Measurements from ENCODE around the gene PMEL. TPM values are rescaled to one million over a fixed set of nuclear protein-coding genes. Genes with fewer than 3 reads are reported as not detected.

Gene PMEL
- total and polyA plus RNA-seq, 2 of the 4 experiments (the other 2 are of a cell fraction) = 1.4 to 5.8 TPM

DNA sequence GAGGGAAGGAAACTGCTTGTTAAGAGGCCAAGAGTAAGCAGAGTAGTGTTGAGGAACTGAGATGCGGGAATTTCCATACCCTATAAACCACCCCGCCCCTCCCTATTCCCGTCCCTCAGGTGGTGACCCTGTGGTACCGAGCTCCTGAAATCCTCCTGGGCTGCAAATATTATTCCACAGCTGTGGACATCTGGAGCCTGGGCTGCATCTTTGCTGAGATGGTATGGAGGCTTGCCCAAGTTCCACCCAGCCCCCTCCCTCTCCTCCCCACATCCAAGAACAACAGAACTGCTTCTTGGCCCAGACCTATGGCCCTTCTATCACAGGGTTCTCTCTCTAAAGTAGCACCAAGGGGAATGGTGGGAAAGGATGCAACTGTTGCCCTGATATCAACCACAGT lies 3.5 kb upstream of the PMEL start:
- BruUV-seq (replicated peaks) = no TSS peak
- Histone ChIP-seq H3K27ac (ENCODE audit: insufficient read depth, low read length) (no peak overlapping the region), H4K91ac (ENCODE audit: insufficient read depth, low read depth, low read length) (no peak overlapping the region), H2BK120ac (ENCODE audit: low read depth, low read length) (peak overlapping the region; percentile 7; the same call in 1 of the 2 replicates), H3K4me1 (ENCODE audit: control insufficient read depth, insufficient read depth, low read length) (peaks cover 13% of the 10 kb centered on the region), H3K18ac (ENCODE audit: low read depth, low read length) (no peak overlapping the region), H4K5ac (ENCODE audit: low read depth, low read length) (no peak overlapping the region), H2BK20ac (ENCODE audit: low read depth, low read length) (no peak overlapping the region), H2BK15ac (ENCODE audit: low read depth, low read length) (no peak overlapping the region), H2BK5ac (ENCODE audit: low read depth, low read length, poor library complexity, severe bottlenecking) (peak overlapping the region; percentile 45), H3K56ac (ENCODE audit: extremely low read depth, insufficient read depth, low read length) (no peak overlapping the region), H2AFZ (replicated peaks; ENCODE audit: low read length, poor library complexity) (no peak overlapping the region), H4K20me1 (ENCODE audit: insufficient read depth, low read length) (no peaks in the 10 kb centered on the region; the same call in 1 of the 2 replicates), H3K4me3 (ENCODE audit: insufficient read depth, low read depth, low read length) (no peak overlapping the region), H4K8ac (ENCODE audit: low read depth in 2 of 2, low read length in 2 of 2) (0 out of 4 replicates have a peak overlapping the region, but pooled peaks of 1 of the 2 experiments have one; percentile 14), H3K4me2 (ENCODE audit: low read depth, low read length) (no peak overlapping the region), H3K14ac (replicated peaks; ENCODE audit: low read depth, low read length) (no peak overlapping the region), H3K23ac (ENCODE audit: low read depth, low read length) (peak overlapping the region; percentile 65; the same call in 1 of the 2 replicates), H3K9ac (ENCODE audit: low read depth, low read length) (no peak overlapping the region), H3K9me3 (ENCODE audit: control insufficient read depth, insufficient read depth, low read length) (no peaks in the 10 kb centered on the region), H3K36me3 (ENCODE audit: control insufficient read depth, insufficient read depth, low read length) (peaks cover 5% of the 10 kb centered on the region), H3K27me3 (ENCODE audit: control insufficient read depth, insufficient read depth, low read length) (no peaks in the 10 kb centered on the region), H3K9me1 (ENCODE audit: insufficient read depth, low read length) (peaks cover 10% of the 10 kb centered on the region; the same call in 1 of the 2 replicates), H2AK9ac (replicated peaks; ENCODE audit: low read depth, low read length, poor library complexity) (no peak overlapping the region), H3K79me1 (ENCODE audit: low read depth in 1 of 2, low read length in 2 of 2) (peaks cover 10 to 56% of the 10 kb centered on the region in 2 experiments; a peak in 3 of 4 replicates), H2AK5ac (ENCODE audit: low read depth, low read length) (peak overlapping the region; percentile 28; the same call in 1 of the 2 replicates), H3K4ac (ENCODE audit: low read depth, low read length) (peak overlapping the region; percentile 54; the same call in 1 of the 2 replicates)
- no peak for DNase-seq
- dilution Hi-C loops (cut with HindIII; ENCODE audit: low sequenced_read_pairs, unreplicated experiment) = no loop called here
- intact Hi-C loops (cut with micrococcal nuclease) = no loop called here
- POLR2A ChIA-PET (ENCODE audit: unreplicated experiment) = no interaction called here
- in situ Hi-C loops (cut with MboI; ENCODE audit: low sequenced_read_pairs) = no loop called here
- ATAC-seq (ENCODE audit: low read depth) = no peak
- CTCF ChIA-PET = no interaction called here
- no peak for TF ChIP-seq MAFK (IDR thresholded peaks at IDR 0.05; ENCODE audit: low read depth, low read length)
- TF ChIP-seq CEBPB (IDR thresholded peaks at IDR 0.05; ENCODE audit: low read depth, low read length) = no peak
- TF ChIP-seq CHD1 (IDR thresholded peaks at IDR 0.05; ENCODE audit: low read depth, low read length) = no peak
- no peak for TF ChIP-seq FOS (IDR thresholded peaks at IDR 0.05; ENCODE audit: low read depth, low read length)
- TF ChIP-seq MXI1 (IDR thresholded peaks at IDR 0.05; ENCODE audit: borderline replicate concordance, low read depth, low read length) = no peak
- TF ChIP-seq RFX5 (IDR thresholded peaks at IDR 0.05; ENCODE audit: low read depth, low read length) = no peak
- TF ChIP-seq, protein P1, sequence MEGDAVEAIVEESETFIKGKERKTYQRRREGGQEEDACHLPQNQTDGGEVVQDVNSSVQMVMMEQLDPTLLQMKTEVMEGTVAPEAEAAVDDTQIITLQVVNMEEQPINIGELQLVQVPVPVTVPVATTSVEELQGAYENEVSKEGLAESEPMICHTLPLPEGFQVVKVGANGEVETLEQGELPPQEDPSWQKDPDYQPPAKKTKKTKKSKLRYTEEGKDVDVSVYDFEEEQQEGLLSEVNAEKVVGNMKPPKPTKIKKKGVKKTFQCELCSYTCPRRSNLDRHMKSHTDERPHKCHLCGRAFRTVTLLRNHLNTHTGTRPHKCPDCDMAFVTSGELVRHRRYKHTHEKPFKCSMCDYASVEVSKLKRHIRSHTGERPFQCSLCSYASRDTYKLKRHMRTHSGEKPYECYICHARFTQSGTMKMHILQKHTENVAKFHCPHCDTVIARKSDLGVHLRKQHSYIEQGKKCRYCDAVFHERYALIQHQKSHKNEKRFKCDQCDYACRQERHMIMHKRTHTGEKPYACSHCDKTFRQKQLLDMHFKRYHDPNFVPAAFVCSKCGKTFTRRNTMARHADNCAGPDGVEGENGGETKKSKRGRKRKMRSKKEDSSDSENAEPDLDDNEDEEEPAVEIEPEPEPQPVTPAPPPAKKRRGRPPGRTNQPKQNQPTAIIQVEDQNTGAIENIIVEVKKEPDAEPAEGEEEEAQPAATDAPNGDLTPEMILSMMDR (conservative IDR thresholded peaks at IDR 0.05; ENCODE audit: low read depth, low read length) = no peak
- no peak for TF ChIP-seq POLR2A (IDR thresholded peaks at IDR 0.05; ENCODE audit: low read depth, low read length)
- no peak for TF ChIP-seq BHLHE40 (IDR thresholded peaks at IDR 0.05; ENCODE audit: low read depth, low read length)
- no CpG with 5 or more reads among the region's 4 CpGs for WGBS, 2 experiments (ENCODE audit: extremely low coverage in 2 of 2, insufficient read length in 1 of 2)

All from IMR-90 (cell line).